ENCODE data around the gene EPOP.

Gene EPOP

GRCh38 chr17:38705523-38705802 is 30.7 kb upstream of the EPOP start:
- FAIRE-seq: no peak

- FAIRE-seq: no peak
These were observed 30.1 kb upstream of the EPOP start, which contains the start of gene MLLT6 for GRCh38 chr17:38704606-38705522. MLLT6 (plus strand) TSS chr17:38705273; CDS start chr17:38705633, 360 bp downstream.

GRCh38 chr17:38703742-38704605 is 29.2 kb upstream of the EPOP start:
- FAIRE-seq: no peak

- no peak for FAIRE-seq
These were observed 28.4 kb upstream of the EPOP start for GRCh38 chr17:38702916-38703741.

GRCh38 chr17:38702166-38702915 is 27.6 kb upstream of the EPOP start:
- FAIRE-seq: no peak

GRCh38 chr17:38701504-38702165 is 26.9 kb upstream of the EPOP start:
- FAIRE-seq: no peak

- FAIRE-seq: no peak
These were observed 24.0 kb upstream of the EPOP start for GRCh38 chr17:38698760-38699159.

- no peak for FAIRE-seq
These were observed 22.5 kb upstream of the EPOP start for GRCh38 chr17:38697061-38697820.

GRCh38 chr17:38693700-38694329 is 19.1 kb upstream of the EPOP start:
- FAIRE-seq: no peak

- FAIRE-seq: no peak
These were observed 16.4 kb upstream of the EPOP start for GRCh38 chr17:38691154-38691553.

- no peak for FAIRE-seq
These were observed 15.6 kb upstream of the EPOP start for GRCh38 chr17:38690386-38690785.

- FAIRE-seq: no peak
These were observed 12.5 kb upstream of the EPOP start for GRCh38 chr17:38687286-38687685.

GRCh38 chr17:38685491-38685890 is 10.7 kb upstream of the EPOP start:
- no peak for FAIRE-seq

GRCh38 chr17:38681096-38681495 is 6.3 kb upstream of the EPOP start:
- FAIRE-seq: no peak

GRCh38 chr17:38677819-38678218 is 3.1 kb upstream of the EPOP start:
- FAIRE-seq: no peak

- no peak for FAIRE-seq
These were observed 2.1 kb upstream of the EPOP start for GRCh38 chr17:38676706-38677504.

- FAIRE-seq: no peak
These were observed 576 bp downstream of the EPOP start for GRCh38 chr17:38674014-38674748.

- FAIRE-seq: no peak
These were observed 1.1 kb downstream of the EPOP start for GRCh38 chr17:38673707-38674013.
